Measurements from ENCODE around the gene FMNL3.
A peak's percentile ranks its signal among the peaks of the same experiment; 100 is the strongest.

FMNL3 gene

DNA sequence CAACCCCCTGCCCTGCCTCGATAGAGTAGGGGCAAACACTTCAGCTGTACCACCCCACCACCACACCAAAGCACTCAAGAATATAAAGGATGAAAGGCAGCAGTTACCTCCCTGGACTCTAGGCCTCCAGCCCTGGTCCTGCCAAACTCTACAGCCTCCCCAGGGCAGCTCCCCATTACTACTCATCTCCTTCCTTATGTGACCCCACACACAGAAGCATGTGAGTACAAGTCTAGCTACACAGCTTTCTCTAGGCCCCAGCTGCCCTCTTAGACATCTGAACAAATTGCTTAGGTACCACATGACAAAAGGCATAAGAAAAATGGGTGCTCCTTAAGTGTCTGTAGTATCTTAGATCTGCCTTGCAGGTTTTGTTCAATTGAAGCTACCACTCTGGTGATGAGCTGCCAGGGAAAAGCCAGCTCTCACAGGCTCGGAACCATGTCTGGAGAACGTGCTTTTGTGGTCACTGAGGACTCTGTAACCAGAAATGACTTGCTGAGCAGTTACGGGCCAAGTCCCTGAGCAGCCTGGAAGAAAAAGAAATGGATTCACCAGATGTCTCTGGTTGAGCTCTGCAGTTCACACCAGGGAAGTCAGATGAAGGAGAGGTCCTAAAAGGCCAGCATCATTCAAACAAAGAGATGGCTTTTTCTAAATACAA is 32.8 kb downstream of the FMNL3 start:
- no peak for DNase-seq

DNA sequence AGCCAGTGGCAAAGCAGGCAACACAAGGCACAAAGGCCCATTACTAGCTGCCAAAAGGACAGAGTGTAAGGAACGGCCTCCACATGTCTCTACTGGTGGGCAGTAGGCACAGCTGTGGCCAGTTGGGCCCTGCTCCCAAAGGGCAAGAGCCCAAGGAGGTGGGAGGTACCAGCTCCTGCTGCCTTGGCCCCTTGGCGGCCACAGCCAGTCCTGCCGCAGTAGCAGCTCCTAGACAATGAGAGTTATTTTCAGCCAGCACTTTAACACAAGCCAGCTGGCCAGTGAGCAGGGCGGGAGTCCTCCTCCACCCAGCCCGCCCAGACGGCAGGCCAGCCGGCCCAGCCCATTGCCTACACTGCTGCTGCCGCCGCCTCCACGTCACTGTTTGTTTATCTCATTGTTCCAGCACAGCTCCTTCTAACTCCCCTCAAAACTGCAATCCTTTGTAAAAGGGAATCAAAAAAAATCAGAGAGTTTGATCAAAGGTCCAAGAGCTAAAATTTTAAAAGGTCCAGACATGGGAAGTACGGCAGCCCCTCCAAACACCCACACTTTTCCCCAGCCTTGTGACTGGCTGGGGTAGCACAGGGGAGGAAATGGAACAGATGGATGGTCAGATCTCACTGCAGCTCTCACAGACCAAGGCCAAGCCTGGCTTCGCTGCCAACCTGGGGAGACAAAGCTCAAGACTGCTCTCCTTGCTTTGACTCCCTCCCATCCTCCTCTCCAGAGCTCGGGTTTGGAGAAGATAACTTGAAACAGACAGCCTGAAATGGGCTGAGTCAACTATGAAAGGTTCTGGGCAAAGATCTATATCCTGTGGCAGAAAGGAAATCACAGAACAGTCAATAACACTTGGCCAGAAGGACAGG is 33.5 kb downstream of the FMNL3 start:
- peak; percentile 78 for DNase-seq

DNA sequence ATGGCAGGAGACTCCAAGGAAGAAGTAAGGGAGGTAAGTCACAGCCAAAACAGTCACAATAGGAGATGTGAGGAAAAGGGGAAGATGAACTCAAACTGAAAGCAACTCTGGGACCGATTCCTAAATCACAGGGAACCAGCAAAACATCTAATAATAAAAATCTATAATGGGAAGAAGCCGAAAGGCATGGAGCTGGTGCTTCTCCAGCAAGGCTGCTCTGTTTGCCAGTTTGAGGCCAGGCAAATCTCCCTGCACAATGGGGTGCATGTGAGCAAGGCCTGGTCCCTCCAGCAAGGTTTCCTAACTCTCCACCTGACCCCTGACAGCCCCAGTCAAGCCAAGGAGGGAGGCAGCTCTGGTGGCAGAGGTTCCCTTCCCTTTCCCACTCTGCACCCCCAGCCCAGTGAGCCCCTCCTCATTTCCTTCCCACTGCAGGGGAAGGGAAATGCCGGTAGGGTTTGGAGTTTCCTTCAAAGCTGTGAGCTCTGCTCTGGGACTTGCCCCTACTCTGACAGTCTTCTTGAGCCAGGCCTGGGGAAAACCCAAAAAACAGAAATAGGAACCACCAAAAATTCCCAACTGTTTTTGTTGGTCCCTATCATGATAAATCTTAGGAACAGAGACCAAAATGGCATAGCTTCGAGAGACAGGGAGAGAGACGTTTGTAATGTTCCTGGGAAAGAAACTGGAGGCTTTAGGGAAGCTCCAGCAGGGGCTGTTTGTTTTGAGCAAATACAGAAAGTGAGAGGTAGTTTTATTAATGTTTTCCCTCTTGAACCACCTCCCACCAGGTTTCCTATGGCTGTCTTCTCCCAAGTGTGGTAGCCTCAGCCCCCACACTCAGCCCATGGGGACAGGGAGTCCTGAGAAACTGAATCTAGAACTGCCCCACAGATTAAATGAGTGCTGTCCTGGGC is 34.6 kb downstream of the FMNL3 start:
- peak; percentile 5 for DNase-seq

DNA sequence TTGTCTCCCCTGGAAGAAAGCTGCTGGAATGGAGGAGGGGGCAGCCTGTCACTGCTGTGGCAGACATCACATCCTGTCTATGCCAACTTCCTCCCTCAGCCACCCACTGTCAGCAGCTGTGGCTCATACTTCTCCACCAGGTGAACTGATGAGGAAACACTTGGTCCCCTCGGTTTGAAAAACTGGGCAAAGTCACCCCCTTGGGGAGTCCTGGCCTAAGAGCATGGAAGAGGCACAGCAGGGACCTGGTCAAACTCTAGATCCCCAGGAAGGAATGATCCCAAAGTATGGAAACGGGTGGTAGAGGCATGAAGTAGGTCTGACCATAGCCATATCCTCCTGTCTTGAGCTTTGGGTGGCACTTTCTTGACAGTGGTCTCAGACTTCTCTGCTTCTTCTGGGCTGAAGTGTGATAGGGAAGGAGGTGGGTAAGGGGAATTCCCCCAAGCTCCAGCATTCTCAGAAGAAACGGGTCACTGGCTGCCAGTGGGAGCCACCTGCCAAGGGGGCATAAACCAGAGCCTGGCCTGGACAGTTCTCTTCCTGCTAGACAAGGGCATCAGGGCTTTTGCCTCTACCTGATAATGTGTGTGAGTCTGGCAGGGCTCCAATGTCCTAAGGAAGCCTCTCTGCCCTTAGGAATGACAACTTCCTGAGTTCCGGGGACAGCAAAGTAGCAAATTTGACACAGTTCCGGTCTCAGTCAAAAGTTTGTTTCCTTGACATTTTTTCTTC is 36.0 kb downstream of the FMNL3 start:
- DNase-seq: no peak

DNA sequence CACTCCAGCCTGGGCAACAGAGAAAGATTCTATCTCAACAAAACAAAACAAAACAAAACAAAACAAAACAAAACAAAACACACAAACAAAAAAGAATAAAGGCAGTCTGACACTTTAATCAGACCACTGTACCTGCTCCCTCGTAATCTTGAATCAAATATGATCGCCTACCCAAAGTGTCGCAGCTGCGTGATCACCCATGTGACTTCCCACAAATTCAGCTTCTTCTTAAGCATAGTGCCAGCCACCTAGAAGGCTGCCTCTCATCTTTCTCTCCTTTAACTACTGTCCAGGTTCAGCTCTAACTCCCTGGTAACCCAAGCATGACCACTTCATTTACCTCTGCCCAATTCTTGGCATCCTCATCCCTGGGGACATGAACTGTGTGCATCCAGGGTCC is 37.4 kb downstream of the FMNL3 start:
- no peak for DNase-seq

DNA sequence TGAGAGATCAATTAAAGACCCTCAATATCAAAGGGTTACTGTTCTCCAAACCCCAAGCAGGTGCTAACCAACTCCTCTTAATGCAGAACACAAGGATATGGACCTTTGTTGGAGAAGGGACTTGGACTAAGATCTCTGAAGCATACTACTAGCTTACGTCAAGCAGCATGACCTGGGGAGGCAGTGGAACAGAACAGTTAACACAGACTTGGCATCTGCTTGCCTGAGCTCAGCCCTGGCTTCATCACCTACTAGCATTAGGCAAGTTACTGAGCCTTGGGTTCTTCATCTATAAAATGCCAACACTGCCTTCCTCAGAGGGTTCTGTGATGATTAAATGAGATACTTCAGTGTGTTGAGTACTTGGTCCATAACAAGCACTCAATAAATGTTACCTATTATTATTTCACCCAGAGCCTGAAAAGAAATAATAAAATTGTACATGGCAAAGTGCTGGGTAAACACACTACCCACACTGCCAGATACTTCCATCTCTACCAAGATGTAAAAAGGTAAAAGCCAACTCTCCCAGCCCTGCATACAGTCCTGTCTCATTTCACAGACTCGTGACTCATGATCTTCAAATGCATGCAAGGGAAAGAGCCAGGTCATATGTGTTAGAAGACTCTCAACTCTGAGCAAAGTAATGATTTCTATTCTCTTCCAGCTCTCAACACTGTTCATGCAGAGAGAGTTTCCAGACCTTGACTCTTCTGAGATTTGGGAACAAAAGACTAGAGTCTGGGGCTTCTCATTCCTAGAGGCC is 39.7 kb downstream of the FMNL3 start:
- no peak for DNase-seq

DNA sequence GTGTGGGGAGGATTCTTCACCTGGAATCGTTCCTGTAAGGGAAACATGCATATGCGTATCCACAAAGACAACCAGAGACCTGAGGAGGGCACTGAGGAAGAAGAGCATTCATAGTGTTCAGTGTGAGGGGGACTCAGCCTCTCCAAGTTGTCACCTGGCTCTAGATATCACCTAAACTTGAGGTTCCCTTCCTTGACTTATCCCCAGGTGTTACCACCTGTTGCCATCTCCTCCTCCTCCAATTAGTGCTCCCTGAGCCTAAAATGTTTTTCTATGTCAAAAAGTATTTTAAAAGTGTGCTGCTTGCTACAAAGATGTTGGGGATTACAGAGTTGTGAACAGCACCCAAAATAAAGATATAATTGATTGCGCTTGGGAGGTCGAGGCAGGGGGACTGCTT is 41.0 kb downstream of the FMNL3 start:
- no peak for DNase-seq

DNA sequence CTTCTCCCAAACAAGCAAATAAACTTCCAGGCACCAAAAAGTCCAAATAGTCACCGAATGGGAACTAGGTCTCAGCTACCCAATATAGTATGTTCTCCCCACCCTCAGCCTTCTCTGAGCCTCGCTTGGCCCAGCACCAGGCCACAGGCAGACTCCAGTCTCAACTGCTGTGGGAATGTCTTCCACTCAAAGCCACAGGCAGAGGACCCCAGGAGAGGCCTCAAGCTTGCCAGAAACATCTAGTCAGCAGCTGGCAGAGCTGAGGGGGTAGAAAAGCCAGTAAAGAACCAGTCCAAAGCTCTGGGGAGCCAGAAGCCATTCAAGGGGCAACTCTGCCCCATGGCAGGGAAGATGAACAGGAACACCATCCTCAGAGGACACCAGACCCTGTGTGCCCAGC is 41.8 kb downstream of the FMNL3 start:
- no peak for DNase-seq

DNA sequence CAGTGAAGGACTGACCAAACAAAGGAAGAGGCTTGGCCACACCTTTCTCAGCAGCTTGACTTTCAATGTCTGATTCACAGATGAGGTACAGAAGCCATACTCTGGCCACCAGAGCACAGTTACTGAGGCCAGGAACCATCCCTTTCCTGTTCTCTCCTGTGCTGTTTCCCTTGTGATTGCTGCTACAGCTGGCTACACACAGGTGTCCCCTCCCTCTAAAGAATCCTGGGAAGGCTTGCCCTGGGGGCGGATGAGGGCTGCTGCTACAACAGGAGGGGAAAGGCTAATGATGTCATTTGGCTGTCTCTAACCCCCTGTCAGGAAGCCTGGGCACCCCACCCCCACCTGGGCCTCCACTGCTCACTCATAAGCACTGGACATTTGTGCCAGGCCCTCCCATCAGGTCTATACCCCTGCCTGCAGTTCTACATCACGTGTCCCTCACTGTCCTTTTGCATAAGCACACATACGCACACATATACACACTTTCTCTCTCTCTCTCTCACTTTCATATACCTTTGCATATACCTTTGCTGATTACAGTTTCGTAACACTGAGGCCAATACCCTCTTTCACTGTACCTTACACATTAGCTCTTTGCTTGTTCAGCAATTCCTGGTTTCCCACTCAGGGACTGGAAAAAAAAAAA is 42.5 kb downstream of the FMNL3 start:
- DNase-seq: no peak

DNA sequence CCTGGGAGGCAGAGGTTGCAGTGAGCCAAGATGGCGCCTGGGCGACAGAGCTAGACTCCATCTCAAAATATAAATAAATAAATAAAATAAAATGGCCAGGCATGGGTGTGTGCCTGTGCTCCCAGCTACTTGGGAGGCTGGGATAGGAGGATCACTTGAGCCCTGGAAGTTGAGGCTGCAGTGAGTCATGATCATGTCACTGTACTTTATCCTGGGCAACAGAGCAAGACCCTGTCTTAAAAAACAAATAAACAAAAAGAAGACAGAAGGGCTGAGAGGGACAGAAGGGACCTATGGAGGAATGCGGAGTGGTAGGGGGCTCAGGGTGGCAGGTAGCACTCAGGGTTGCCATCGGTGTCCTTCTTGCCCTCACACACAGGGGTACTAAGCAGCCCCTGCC is 43.0 kb downstream of the FMNL3 start:
- DNase-seq: no peak

DNA sequence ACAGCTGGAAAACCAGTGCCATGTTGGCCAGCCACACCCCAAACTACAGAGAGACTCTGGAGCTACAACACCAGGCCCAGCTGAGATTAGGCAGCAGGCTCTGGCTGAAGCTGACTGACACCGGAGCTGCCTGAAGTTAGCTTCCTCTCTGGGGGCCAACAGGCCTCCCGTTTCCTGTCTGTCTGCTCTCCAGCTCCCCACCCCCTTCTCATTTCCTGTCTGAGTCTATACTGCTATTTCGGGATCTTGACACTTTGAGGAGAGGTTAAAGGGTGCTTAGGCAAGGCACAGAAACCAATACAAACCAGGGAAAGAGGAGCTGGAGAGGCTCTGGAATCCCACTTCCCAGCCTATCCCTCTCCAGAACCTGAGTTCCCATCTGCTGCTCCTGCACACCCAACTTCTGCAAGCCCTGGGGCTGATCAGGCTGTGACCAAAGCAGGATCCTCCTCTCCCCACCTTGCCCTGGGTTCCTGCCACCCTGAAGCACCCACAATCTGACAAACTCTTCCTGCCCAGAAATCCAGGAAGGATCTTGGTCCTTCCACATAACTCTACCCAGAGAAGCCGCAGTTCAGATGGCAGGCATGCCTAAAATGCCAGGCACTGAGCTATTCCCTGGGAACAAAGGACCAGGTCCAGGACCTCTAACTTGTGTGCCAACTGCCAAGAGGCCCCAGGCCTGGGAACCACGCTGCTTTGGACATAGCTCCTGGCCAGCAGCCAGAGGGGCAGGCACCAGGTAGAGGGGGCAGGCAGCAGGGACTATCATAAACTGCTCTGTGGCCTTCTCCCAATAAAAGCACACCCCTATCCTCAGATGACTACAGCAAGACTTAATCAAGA is 44.0 kb downstream of the FMNL3 start:
- no peak for DNase-seq

DNA sequence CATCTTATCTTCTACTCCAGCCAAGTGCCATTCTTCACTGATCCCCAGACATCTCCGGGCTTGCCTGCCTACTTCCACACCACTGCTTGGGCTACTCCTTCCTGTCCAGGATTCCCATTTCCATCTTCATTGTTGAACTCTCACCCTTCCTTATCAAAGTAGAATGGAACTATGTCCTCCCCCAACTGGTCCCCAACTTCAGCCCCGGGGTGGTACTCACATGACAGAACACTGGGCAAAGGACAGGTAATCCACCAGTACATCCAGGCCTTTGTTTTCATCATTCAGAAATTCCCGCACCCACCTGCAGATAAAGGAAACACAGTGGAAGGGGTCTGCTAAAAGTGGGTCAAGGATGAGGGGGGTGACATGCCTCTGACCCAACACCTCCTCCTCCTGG is 45.5 kb downstream of the FMNL3 start:
- no peak for DNase-seq

DNA sequence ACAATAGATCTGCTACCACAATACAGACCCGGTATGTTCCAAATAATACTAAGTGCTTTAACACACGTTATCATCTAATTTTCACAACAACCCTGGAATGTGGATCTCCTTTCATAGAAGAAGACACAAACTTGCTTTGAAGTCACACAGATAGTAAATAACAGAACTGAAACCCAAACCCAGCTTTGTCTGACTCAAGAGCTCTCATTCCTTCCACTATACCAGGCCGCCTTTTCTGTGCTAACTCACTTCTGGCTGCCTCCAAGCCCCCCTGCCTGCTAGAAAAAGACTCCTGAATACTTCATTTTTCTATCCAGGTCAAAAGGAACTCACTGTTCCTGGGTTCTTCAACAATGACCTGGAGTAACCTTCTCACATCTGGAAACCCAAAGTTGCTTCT is 46.0 kb downstream of the FMNL3 start:
- no peak for DNase-seq

DNA sequence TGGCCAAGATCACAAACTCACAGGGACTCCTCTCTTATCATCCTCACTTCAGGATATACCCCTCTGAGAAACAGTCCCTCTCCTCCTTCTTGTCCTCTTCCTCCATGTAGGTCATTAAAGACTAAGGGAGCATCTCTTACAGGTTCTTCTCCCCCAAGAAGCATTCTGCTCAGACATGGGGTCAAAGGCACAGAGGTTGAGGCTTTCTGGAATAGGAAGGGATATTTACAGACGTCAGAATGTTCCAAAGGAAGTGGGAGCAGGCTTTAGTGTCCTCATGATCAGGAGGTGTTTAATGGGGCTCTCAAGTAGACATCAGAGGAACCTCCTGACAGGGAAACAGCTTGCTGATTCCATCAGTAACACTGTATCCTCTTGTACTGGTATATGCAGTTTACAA is 47.5 kb downstream of the FMNL3 start:
- no peak for DNase-seq

DNA sequence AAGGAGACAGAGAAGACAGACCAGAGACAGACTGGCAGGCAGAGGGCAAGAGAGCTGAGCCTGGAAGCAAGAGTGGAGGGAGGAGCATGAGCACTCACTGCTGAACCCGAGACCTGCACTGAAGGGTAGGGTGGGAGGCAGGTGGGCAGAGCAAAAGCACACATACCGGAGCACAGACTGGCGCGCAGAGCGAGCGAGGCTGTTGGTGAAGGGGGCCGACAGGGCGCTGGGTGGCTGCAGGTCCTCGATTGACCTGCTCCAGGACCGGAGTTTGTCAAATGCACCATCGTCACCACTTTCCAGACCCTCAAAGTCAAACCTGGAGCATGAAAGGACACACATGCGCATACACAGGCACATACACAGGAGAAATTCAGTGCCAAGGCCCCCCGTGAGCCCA is 48.9 kb downstream of the FMNL3 start:
- no peak for DNase-seq

DNA sequence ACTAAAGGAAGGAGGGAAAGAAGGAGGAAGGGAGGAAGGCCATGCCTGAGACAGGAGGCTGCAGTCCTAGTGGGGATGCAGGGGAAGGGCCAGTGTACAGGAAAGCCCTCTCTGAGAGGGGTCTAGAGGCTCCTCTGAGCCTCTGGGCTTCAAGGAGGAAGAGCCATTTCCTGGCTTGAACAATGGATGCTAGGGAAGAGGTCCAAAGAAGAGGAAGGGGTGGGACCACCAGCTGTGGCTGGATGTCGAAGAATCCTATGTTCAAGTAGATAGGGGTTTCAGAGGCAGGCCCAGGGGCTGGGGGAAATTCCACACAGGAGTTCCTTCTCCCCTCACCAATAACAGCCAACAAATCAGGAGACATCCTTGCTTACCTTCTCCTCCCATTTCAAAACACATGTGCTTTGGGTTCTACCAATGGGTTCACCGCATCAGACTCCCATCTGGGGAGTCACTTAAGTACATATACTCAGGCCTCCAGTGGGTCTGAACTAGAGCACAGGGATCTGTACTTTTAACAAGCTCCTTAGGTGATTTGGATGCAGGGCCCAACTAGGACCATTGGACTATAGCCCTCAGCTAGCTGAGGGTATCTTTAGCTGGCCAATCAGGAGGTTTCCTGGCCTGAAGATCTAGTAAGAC is 51.5 kb downstream of the FMNL3 start:
- no peak for DNase-seq

DNA sequence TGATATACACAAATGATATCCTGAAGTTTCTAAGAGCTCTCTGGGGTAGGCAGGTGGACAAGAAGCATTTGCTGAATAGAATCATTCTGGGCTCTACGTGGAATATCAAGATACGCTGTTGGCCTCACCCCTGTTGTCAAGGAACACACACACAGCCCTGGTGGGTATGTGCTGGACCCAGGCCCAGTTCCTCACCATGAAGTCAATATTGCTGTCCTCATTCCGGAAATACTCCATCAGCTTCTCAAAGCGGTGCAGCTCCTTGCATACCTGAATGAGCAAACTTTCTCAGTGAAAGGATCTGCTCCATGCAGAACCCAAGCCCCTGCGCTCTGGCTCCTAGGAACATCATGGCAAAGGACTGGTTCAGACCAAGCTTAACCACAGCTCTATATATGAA is 52.5 kb downstream of the FMNL3 start:
- DNase-seq: no peak

DNA sequence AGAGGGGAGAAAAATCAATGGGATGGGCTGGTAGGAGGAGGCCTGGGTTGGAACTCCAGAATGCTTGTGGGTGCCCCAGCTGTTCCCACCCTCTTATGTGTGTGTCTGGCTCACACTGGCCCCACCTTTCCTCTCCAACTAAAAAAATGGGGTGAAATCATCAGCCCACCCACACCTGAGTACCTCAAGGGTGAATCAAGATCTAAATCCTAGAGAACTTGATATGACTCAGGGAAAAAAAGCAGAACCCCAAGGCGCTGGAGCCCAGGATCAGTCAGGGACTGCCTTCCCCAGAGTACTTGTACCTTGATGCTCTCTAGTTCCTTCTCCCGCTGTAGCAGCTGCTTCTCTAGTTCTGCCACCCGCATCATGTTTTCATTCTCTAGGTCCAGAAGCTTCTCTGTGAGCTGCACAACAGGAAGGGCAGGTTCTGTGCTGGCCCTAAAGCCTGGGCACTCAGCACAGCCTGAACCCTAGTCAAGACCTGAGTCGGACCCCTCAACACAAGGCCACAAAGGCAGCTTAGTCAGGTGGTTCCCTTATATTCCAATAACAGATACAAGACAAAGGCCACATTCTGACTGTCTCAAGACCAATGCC is 54.2 kb downstream of the FMNL3 start:
- no peak for DNase-seq

DNA sequence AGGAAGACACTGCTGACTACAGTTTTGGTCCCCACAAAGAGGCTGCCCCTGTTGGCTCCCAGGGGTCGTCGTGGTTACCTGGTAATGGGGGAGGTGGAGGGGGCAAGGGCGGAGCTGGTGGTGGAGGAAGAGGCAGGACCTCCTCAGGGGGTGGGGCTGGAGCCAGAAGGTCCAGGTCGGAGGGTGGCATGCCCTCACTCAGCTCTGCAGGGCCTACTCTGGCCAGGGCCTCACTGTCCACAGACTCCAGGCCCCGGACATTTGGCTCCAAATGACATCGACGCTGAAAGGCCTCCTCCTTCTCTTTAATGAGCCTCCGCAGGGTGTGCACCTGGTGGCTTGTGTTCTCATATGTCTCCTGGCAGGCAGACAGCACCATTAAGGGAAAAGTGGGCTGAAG is 55.4 kb downstream of the FMNL3 start:
- DNase-seq: peak; percentile 8

DNA sequence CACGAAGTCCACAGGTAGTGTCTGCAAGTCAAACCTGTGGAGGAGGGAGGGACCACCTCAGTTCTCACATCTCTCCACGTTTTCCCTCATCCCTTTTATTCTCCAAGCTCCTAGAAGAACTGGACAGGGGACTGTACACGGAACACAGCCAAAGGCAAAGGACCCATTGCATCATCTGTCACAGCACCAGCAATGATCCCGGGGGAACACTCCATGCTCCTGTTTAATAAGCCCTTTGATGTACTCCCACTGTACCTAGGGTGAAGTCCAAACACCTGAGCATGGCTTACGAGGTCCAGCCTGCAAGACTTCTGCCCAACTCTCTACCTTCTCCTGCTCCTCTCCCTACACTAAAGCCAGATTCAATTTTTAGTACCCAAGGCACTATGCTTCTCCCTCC is 57.3 kb downstream of the FMNL3 start:
- no peak for DNase-seq
